OCI-LY1 (cell line): ENCODE measurements around the gene TMEM50A.
"Not testable (repeated sequence)": the region's sequence is repeated elsewhere in the genome, so short reads cannot be mapped to it uniquely, and the experiment has no call there.

Experiments
- EZH2 ChIP-seq: fragments of 200-600 bp; sonication (generic), shearing (Covaris generic); IDR thresholded peaks from 2 replicates; pipeline ENCODE4 v1.8.0; 2017; ENCODE audit warnings: borderline replicate concordance, mixed run types, mild to moderate bottlenecking, antibody characterized with exemption, low read length, moderate library complexity, mixed read lengths
- TF ChIP-seq, protein P1 (sequence below): fragments of 200-600 bp; sonication (generic), shearing (Covaris generic); IDR thresholded peaks from 2 replicates; pipeline ENCODE4 v1.5.1; 2017; ENCODE audit warnings: mild to moderate bottlenecking, antibody characterized with exemption, low read length, moderate library complexity, mixed read lengths

GRCh38 chr1:25300729-25301128 is 37.4 kb upstream of the TMEM50A start:
- TF ChIP-seq EZH2: not testable (repeated sequence)
- TF ChIP-seq, protein P1, sequence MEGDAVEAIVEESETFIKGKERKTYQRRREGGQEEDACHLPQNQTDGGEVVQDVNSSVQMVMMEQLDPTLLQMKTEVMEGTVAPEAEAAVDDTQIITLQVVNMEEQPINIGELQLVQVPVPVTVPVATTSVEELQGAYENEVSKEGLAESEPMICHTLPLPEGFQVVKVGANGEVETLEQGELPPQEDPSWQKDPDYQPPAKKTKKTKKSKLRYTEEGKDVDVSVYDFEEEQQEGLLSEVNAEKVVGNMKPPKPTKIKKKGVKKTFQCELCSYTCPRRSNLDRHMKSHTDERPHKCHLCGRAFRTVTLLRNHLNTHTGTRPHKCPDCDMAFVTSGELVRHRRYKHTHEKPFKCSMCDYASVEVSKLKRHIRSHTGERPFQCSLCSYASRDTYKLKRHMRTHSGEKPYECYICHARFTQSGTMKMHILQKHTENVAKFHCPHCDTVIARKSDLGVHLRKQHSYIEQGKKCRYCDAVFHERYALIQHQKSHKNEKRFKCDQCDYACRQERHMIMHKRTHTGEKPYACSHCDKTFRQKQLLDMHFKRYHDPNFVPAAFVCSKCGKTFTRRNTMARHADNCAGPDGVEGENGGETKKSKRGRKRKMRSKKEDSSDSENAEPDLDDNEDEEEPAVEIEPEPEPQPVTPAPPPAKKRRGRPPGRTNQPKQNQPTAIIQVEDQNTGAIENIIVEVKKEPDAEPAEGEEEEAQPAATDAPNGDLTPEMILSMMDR: not testable (repeated sequence)
